ENCODE results near the gene MMP26.

MMP26 gene

DNA sequence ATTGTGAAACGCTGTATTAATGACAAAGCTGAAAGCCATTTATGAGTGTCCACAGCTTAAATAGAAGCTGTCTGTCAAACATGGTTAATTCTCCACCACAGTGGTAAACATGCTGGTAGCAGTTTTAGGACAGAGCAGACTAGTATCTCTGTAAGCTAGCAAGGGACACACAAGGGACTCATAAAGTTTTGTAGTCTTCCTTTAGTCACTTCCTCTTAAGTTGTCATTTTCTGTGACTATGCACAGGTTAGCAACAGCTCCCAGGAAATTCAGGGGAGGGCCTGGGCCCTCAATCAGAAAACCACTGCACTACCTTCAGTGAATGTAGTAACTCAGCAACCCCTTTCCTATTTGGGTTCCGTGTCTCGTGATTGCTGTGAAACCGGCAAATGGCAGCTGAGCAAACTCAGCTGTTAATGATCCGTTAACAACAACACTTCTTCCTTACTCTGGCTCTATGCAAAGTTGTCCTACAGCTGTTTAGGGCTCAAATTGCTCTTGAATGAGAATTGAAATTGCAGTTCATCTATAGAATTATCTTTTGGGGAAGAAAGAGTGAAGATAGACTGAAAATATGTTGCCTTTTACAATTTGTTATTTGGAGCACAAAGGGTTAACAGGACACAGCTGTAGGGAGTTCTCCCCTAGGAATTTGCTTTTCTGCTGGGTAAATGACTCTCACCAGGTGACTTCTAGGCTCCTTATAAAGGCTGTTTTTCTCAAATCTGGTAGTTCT lies at the start of gene MMP26:
Gene MMP26, plus strand, starts transcription at position 731 of the 736 bp plus-strand sequence.
- no peak for DNase-seq (ENCODE audit: low read depth)
- no peak within 1 kb of the TSS for H3K4me3 ChIP-seq (ENCODE audit: low read length)
- TF ChIP-seq, protein P1, sequence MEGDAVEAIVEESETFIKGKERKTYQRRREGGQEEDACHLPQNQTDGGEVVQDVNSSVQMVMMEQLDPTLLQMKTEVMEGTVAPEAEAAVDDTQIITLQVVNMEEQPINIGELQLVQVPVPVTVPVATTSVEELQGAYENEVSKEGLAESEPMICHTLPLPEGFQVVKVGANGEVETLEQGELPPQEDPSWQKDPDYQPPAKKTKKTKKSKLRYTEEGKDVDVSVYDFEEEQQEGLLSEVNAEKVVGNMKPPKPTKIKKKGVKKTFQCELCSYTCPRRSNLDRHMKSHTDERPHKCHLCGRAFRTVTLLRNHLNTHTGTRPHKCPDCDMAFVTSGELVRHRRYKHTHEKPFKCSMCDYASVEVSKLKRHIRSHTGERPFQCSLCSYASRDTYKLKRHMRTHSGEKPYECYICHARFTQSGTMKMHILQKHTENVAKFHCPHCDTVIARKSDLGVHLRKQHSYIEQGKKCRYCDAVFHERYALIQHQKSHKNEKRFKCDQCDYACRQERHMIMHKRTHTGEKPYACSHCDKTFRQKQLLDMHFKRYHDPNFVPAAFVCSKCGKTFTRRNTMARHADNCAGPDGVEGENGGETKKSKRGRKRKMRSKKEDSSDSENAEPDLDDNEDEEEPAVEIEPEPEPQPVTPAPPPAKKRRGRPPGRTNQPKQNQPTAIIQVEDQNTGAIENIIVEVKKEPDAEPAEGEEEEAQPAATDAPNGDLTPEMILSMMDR (conservative IDR thresholded peaks at IDR 0.05; ENCODE audit: low read depth, low read length), result no peak

DNA sequence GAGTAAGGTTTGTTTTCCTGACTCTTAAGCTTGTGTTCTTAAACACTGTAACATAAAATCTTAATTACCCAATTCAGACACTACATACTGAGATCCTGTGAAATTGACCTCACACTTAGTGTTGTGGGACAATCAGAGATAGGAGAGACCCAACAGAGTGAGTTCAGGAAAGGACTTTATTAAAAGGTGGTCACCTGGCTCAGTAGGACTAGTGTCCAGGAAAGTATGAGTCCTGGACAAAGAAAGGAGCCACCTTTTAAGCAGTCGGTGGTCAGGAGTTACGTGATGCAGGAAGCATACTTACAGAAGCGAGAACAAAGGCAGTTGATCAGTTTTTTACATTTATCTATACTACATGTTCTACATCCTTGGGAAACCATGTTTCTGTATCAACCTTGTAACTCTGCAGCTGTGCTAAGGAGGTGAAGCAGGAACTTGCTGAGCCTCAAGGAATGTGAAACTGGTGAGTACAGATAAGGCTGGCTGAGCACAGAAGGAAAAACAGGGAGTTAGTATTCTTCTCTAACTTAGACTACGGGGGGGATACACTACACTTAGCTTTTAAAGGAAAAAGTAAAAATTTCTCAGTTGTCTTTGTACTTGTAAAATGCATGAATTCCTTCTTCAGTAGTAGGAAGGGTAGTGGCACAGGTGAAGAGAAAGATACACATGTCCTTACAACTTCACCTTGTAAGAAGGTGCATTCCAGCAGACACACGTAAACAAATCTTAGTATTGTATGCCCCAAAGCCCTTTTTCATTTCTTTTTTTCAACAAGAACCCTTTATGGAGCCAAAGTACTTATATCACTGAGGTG lies 45.7 kb upstream of the MMP26 start:
- DNase-seq (ENCODE audit: low read depth), result no peak
- TF ChIP-seq, protein P1 (conservative IDR thresholded peaks at IDR 0.05; ENCODE audit: low read depth, low read length), result no peak
- no peak overlapping the region for H3K4me3 ChIP-seq (ENCODE audit: low read length)

DNA sequence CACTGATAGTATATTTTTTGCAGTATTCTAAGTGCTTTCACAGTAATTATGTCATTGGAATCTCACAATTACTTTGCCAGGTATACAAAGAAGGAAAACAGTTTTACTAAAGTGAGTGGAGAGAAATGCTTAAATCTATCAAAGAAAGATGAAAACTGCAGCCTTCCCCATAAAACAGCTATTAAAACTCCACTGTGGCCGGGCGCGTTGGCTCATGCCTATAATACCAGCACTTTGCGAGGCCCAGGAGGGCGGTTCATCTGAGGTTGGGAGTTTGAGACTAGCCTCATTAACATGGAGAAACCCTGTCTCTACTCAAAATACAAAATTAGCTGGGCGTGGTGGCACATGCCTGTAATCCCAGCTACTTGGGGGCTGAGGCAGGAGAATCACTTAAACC lies 41.7 kb upstream of the MMP26 start:
- DNase-seq (ENCODE audit: low read depth), result no peak

DNA sequence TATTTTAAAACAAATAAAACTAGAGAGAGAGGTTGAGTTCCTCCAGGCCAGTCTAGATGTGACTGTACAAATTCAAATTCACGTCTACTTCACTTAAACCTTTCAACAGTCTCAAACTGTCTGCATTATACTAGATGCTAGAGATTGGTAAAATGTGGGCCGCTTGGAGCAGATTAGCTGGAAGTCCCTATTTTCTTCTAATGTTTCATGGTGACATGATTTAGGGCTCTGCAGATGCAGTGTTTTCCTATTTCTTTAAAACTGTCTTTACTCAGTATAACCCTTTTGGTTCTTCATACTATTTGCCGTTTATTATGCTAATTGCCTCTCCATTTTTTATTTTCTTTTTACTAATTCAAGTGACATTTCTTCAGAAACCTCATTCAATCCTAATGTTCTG lies 40.4 kb upstream of the MMP26 start:
- no peak overlapping the region for H3K4me3 ChIP-seq (ENCODE audit: low read length)
- no peak for DNase-seq (ENCODE audit: low read depth)
- TF ChIP-seq, protein P1 (conservative IDR thresholded peaks at IDR 0.05; ENCODE audit: low read depth, low read length), result no peak

More for the DNA sequence above, 41.7 kb upstream of the MMP26 start:
- no peak overlapping the region for H3K4me3 ChIP-seq (ENCODE audit: low read length)
- TF ChIP-seq, protein P1 (conservative IDR thresholded peaks at IDR 0.05; ENCODE audit: low read depth, low read length), result no peak

DNA sequence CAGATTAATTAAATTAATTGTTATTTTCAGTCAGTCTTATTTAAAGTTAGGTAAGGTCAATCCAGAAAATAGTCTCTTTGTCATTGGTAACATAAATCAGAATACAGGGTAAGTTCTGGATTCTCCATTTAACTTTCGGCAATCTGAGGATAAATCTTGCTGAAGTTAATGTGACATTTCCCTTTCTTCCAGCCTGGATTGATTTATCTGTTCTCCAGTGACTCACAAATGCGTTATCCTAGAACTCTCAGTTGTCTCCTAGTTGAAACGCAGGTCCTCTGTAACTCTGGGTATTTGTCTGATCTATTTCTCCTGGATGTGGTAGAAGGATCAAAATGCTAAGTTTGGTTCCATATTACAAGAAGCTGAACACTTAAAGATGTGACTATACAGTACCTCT lies 39.8 kb upstream of the MMP26 start:
- TF ChIP-seq, protein P1 (conservative IDR thresholded peaks at IDR 0.05; ENCODE audit: low read depth, low read length), result no peak
- no peak overlapping the region for H3K4me3 ChIP-seq (ENCODE audit: low read length)
- no peak for DNase-seq (ENCODE audit: low read depth)

DNA sequence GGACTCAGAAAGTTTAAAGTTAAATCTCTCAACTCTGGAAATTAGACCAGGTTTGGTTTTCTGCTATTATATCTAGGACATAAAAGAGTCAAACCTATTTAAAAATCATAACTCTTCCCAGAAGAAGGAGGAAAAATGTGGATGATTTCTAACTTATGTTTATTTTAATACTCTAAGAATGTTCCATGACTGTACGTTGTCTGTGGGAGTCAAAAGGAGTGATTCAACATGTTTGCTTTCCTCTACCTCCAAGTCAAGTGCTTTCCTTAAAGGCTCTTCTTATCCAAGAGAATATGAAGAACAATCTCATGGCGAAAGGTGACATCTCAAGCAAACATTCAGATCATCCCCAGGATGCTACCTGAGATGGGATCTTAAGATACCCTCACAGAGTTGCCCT lies 39.2 kb upstream of the MMP26 start:
- DNase-seq (ENCODE audit: low read depth), result no peak
- TF ChIP-seq, protein P1 (conservative IDR thresholded peaks at IDR 0.05; ENCODE audit: low read depth, low read length), result no peak
- no peak overlapping the region for H3K4me3 ChIP-seq (ENCODE audit: low read length)
